SK-N-SH (cell line): Measurements from ENCODE around the gene PRDM11. TPM values are rescaled to one million over a fixed set of nuclear protein-coding genes. Genes with fewer than 3 reads are reported as not detected.

Source experiments
- CTCF ChIA-PET: fragments of 300-600, 350-600 bp; formaldehyde crosslinking; extraction: SDS; loops from one replicate; lab custom pipeline; 2021; lab: Yijun Ruan, JAX
- POLR2A ChIA-PET: fragments of 350-600 bp; sonication (Branson Sonifier 250); formaldehyde crosslinking; extraction: SDS; loops from one replicate; lab custom pipeline; 2020; ENCODE audit warnings: antibody characterized with exemption, inconsistent platforms; lab: Yijun Ruan, JAX
- DNase-seq: peaks from one replicate; pipeline ENCODE4 v3.0.0; 2012
- H2AFZ ChIP-seq: fragments of 200-600 bp; sonication (generic); 2 replicates; pipeline ENCODE4 v1.8.1; 2016; ENCODE audit warnings: antibody characterized with exemption, mild to moderate bottlenecking, low read depth
- H3F3A ChIP-seq: fragments of 200-600 bp; sonication (generic); replicated peaks from 2 replicates; pipeline ENCODE3; 2016; ENCODE audit warnings: antibody characterized with exemption, mild to moderate bottlenecking; ENCODE audit not compliant: insufficient read depth
- H3K27ac ChIP-seq, 2 experiments: fragments of 200-500 bp in 1 of 2; fragments of 200-600 bp in 1 of 2; sonication (Bioruptor generic) in 1 of 2; sonication (generic), shearing (Covaris generic) in 1 of 2; 2 replicates each; pipeline versions ENCODE4 v1.5.1 to v1.6.1; 2014 to 2016; ENCODE audit warnings: low read depth in 2 of 2, inconsistent platforms in 1 of 2, low read length in 1 of 2, mild to moderate bottlenecking in 1 of 2, mixed read lengths in 1 of 2
- H3K27me3 ChIP-seq: fragments of 200-600 bp; sonication (generic), shearing (Covaris generic); 2 replicates; pipeline ENCODE4 v1.6.1; 2016; ENCODE audit warnings: mixed run types; ENCODE audit not compliant: insufficient read depth
- H3K36me3 ChIP-seq, 2 experiments: fragments of 200-500 bp in 1 of 2; fragments of 200-600 bp in 1 of 2; sonication (Bioruptor generic) in 1 of 2; sonication (generic) in 1 of 2; replicated peaks in 1 of 2; 2 replicates each; pipeline versions ENCODE3 to v1.5.1; 2014 to 2016; ENCODE audit warnings: low read length in 1 of 2, mild to moderate bottlenecking in 1 of 2; ENCODE audit not compliant: insufficient read depth in 2 of 2, control insufficient read depth in 1 of 2
- H3K4me1 ChIP-seq, 2 experiments: fragments of 200-500 bp in 1 of 2; fragments of 200-600 bp in 1 of 2; sonication (Bioruptor generic) in 1 of 2; sonication (generic), shearing (Covaris generic) in 1 of 2; 2 replicates each; pipeline versions ENCODE4 v1.5.1 to v1.6.1; 2014 to 2016; ENCODE audit warnings: low read depth in 1 of 2, low read length in 1 of 2, mixed run types in 1 of 2; ENCODE audit not compliant: insufficient read depth in 2 of 2, control insufficient read depth in 1 of 2
- H3K4me2 ChIP-seq: fragments of 200-600 bp; sonication (generic), shearing (Covaris generic); 2 replicates; pipeline ENCODE4 v1.6.1; 2017; ENCODE audit warnings: mixed run types
- H3K4me3 ChIP-seq, 2 experiments: fragments of 200-500 bp in 1 of 2; fragments of 200-600 bp in 1 of 2; sonication (Bioruptor generic) in 1 of 2; sonication (generic), shearing (Covaris generic) in 1 of 2; 2 replicates each; pipeline versions ENCODE4 v1.5.1 to v1.8.1; 2014 to 2016; ENCODE audit warnings: low read depth in 2 of 2, inconsistent platforms in 1 of 2, low read length in 1 of 2, mild to moderate bottlenecking in 1 of 2, mixed read lengths in 1 of 2, moderate library complexity in 1 of 2
- H3K79me2 ChIP-seq: fragments of 200-600 bp; sonication (generic); 2 replicates; pipeline ENCODE4 v1.8.1; 2017; ENCODE audit warnings: mild to moderate bottlenecking; ENCODE audit not compliant: insufficient read depth
- H3K9ac ChIP-seq: fragments of 200-600 bp; sonication (generic); 2 replicates; pipeline ENCODE4 v1.6.1; 2017; ENCODE audit warnings: mixed run types
- H3K9me2 ChIP-seq: fragments of 200-600 bp; sonication (generic); 2 replicates; pipeline ENCODE4 v1.6.1; 2017; ENCODE audit warnings: mixed run types
- H3K9me3 ChIP-seq: fragments of 200-600 bp; sonication (generic); 2 replicates; pipeline ENCODE4 v1.6.1; 2017; ENCODE audit warnings: mixed run types, mild to moderate bottlenecking, moderate library complexity
- H4K20me1 ChIP-seq: fragments of 200-600 bp; sonication (generic); 2 replicates; pipeline ENCODE4 v1.6.1; 2017; ENCODE audit warnings: mild to moderate bottlenecking, mixed run types; ENCODE audit not compliant: insufficient read depth
- CHD2 ChIP-seq: fragments of 150-350 bp; IDR thresholded peaks from 2 replicates; pipeline ENCODE4 v1.6.1; 2018; ENCODE audit warnings: low read length; ENCODE audit not compliant: partially characterized antibody
- ELF1 ChIP-seq: IDR thresholded peaks from 2 replicates; pipeline ENCODE4 v1.4.0; 2012
- FOSL2 ChIP-seq: IDR thresholded peaks from 2 replicates; pipeline ENCODE4 v1.4.0; 2012; ENCODE audit warnings: low read depth, mild to moderate bottlenecking, moderate library complexity, borderline replicate concordance
- FOXM1 ChIP-seq: IDR thresholded peaks from 2 replicates; pipeline ENCODE4 v1.4.0; 2012; ENCODE audit warnings: low read depth, mild to moderate bottlenecking
- GATA2 ChIP-seq: sonication (generic); formaldehyde crosslinking; IDR thresholded peaks from 2 replicates; pipeline ENCODE4 v1.5.0; 2020; ENCODE audit warnings: mild to moderate bottlenecking, missing genetic modification reagents
- IRF3 ChIP-seq: fragments of 150-350 bp; IDR thresholded peaks from 2 replicates; pipeline ENCODE4 v1.6.1; 2016; ENCODE audit warnings: mild to moderate bottlenecking, low read depth, low read length
- JUND ChIP-seq: IDR thresholded peaks from 2 replicates; pipeline ENCODE4 v1.4.0; 2012
- NRF1 ChIP-seq: IDR thresholded peaks from 2 replicates; pipeline ENCODE4 v1.6.1; 2012; ENCODE audit warnings: low read depth, mild to moderate bottlenecking, low read length
- RAD21 ChIP-seq: IDR thresholded peaks from 2 replicates; pipeline ENCODE4 v1.6.1; 2012; ENCODE audit warnings: mild to moderate bottlenecking, low read length
- RXRA ChIP-seq: IDR thresholded peaks from 2 replicates; pipeline ENCODE4 v1.4.0; 2012; ENCODE audit warnings: low read depth, mild to moderate bottlenecking, borderline replicate concordance
- SIN3A ChIP-seq: IDR thresholded peaks from 2 replicates; pipeline ENCODE4 v1.6.1; 2012; ENCODE audit warnings: low read depth, mild to moderate bottlenecking, low read length, moderate library complexity, borderline replicate concordance
- TEAD4 ChIP-seq: IDR thresholded peaks from 2 replicates; pipeline ENCODE4 v1.4.0; 2012; ENCODE audit warnings: mild to moderate bottlenecking, borderline replicate concordance; ENCODE audit not compliant: insufficient read depth
- USF2 ChIP-seq: fragments of 150-350 bp; IDR thresholded peaks from 2 replicates; pipeline ENCODE4 v1.6.1; 2017; ENCODE audit warnings: antibody characterized with exemption, low read length, low read depth, borderline replicate concordance
- ZBTB33 ChIP-seq: IDR thresholded peaks from 2 replicates; pipeline ENCODE4 v1.4.0; 2012; ENCODE audit warnings: low read depth, borderline replicate concordance
- WGBS: methylation state at CpG from one replicate; pipeline ENCODE4 v1.1.6; 2017; ENCODE audit warnings: low lambda C conversion rate; 5-methylcytosine and 5-hydroxymethylcytosine counted together
- polyA plus RNA-seq, 3 experiments: library from polyadenylated mRNA; depleted of rRNA; stranded (reverse); fragments of >200 nt; gene quantifications; 2 replicates each; pipeline ENCODE4 v1.2.3, GENCODE V29; 2012
- TF ChIP-seq, protein P1 (sequence below): IDR thresholded peaks from 2 replicates; pipeline ENCODE4 v1.4.0; 2012; ENCODE audit warnings: low read depth

PRDM11 gene
- polyA plus RNA-seq, 1 of the 3 experiments (the other 2 are of a cell fraction): 4.5 TPM

GRCh38 chr11:45258982-45259530, 112.6 kb downstream of the PRDM11 start:
- Histone ChIP-seq H3K9me3 (no peaks in the 10 kb centered on the region), H3K36me3 (no peaks in the 10 kb centered on the region), H3K9ac (no peak overlapping the region), H3K4me2 (peak overlapping the region; percentile 48; the same call in 1 of the 2 replicates), H3K4me1 (no peaks in the 10 kb centered on the region; a peak in 1 of 4 replicates), H3K9me2 (no peaks in the 10 kb centered on the region), H2AFZ (no peak overlapping the region), H3K79me2 (no peaks in the 10 kb centered on the region), H3K27ac (no peak overlapping the region), H3K4me3 (no peak overlapping the region), H3K27me3 (no peaks in the 10 kb centered on the region), H3F3A (peaks cover 6% of the 10 kb centered on the region), H4K20me1 (no peaks in the 10 kb centered on the region)
- ChIA-PET CTCF (interaction anchor here (0.8 to 2.3 kb wide), 2 partner anchors 25 to 112 kb away, joined by 3 to 10 read pairs; no protein-coding TSS in a partner anchor), POLR2A (no interaction called here)
- 55% methylated on average over 4 of the region's 4 CpGs for WGBS
- no peak for DNase-seq
- TF ChIP-seq SIN3A: no peak
- TF ChIP-seq TEAD4: no peak
- no peak for TF ChIP-seq ZBTB33
- TF ChIP-seq, protein P1, sequence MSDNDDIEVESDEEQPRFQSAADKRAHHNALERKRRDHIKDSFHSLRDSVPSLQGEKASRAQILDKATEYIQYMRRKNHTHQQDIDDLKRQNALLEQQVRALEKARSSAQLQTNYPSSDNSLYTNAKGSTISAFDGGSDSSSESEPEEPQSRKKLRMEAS: no peak
- TF ChIP-seq CHD2: no peak
- no peak for TF ChIP-seq USF2
- no peak for TF ChIP-seq RAD21
- TF ChIP-seq NRF1: no peak
- TF ChIP-seq IRF3: no peak
- no peak for TF ChIP-seq ELF1
- TF ChIP-seq GATA2 (CRISPR knock-in tag): no peak
- TF ChIP-seq JUND: no peak
- no peak for TF ChIP-seq FOXM1

GRCh38 chr11:45259592-45259991, 113.2 kb downstream of the PRDM11 start:
- WGBS: 33% methylated on average over 3 of the region's 3 CpGs
- POLR2A ChIA-PET: no interaction called here
- H2AFZ ChIP-seq: no peak overlapping the region
- no peaks in the 10 kb centered on the region for H3K79me2 ChIP-seq
- H4K20me1 ChIP-seq: no peaks in the 10 kb centered on the region
- no peaks in the 10 kb centered on the region for H3K36me3 ChIP-seq
- H3F3A ChIP-seq: peaks cover 8% of the 10 kb centered on the region
- H3K27me3 ChIP-seq: no peaks in the 10 kb centered on the region
- H3K9me3 ChIP-seq: no peaks in the 10 kb centered on the region
- peak overlapping the region in 1 of 2 experiments; percentile 10; a peak in 2 of 4 replicates for H3K27ac ChIP-seq
- no peak overlapping the region for H3K4me3 ChIP-seq
- no peak for DNase-seq
- no peaks in the 10 kb centered on the region for H3K9me2 ChIP-seq
- H3K4me1 ChIP-seq: no peaks in the 10 kb centered on the region; a peak in 1 of 4 replicates
- H3K9ac ChIP-seq: no peak overlapping the region
- TF ChIP-seq RXRA (no peak), FOSL2 (peak; percentile 15; the same call in 1 of the 2 replicates)
- CTCF ChIA-PET: interaction anchor here (0.8 to 2.3 kb wide), 2 partner anchors 26 to 112 kb away, joined by 3 to 10 read pairs; no protein-coding TSS in a partner anchor
- H3K4me2 ChIP-seq: peak overlapping the region; percentile 48
